Osteocyte (in vitro differentiated cells): ENCODE data around the gene PDZD2. TPM values are rescaled to one million over a fixed set of nuclear protein-coding genes. Genes with fewer than 3 reads are reported as not detected.

Source experiments
- DNase-seq: peaks from one replicate; pipeline ENCODE4 v3.0.0; 2021; ENCODE audit warnings: mixed read lengths; ENCODE audit not compliant: unreplicated experiment; ENCODE audit errors: extremely low spot score
- H3K27ac Mint-ChIP-seq: one replicate; pipeline ENCODE4 v1.8.0; 2021; ENCODE audit warnings: mild to moderate bottlenecking, mixed read lengths; ENCODE audit not compliant: unreplicated experiment
- H3K27me3 Mint-ChIP-seq: one replicate; pipeline ENCODE4 v1.8.0; 2021; ENCODE audit warnings: mixed read lengths; ENCODE audit not compliant: unreplicated experiment
- H3K36me3 Mint-ChIP-seq: one replicate; pipeline ENCODE4 v1.8.0; 2021; ENCODE audit warnings: mixed read lengths; ENCODE audit not compliant: unreplicated experiment
- H3K4me1 Mint-ChIP-seq: one replicate; pipeline ENCODE4 v1.8.0; 2021; ENCODE audit warnings: mixed read lengths; ENCODE audit not compliant: unreplicated experiment
- H3K4me3 Mint-ChIP-seq: one replicate; pipeline ENCODE4 v1.8.0; 2021; ENCODE audit warnings: mild to moderate bottlenecking, moderate library complexity, mixed read lengths; ENCODE audit not compliant: unreplicated experiment
- H3K9me3 Mint-ChIP-seq: one replicate; pipeline ENCODE4 v1.8.0; 2021; ENCODE audit warnings: mixed read lengths; ENCODE audit not compliant: unreplicated experiment
- total RNA-seq: library from RNA; stranded (reverse); gene quantifications from 2 replicates; pipeline ENCODE4 v1.2.1, GENCODE V29; 2021
- TF ChIP-seq, protein P1 (sequence below): fragments of 200-600 bp; sonication (generic); IDR thresholded peaks from 2 replicates; pipeline ENCODE4 v1.5.0; 2021; ENCODE audit warnings: antibody characterized with exemption, mild to moderate bottlenecking, moderate library complexity

PDZD2 gene
- total RNA-seq, 1 donor from 2014 or later, result 2.3 TPM

DNA sequence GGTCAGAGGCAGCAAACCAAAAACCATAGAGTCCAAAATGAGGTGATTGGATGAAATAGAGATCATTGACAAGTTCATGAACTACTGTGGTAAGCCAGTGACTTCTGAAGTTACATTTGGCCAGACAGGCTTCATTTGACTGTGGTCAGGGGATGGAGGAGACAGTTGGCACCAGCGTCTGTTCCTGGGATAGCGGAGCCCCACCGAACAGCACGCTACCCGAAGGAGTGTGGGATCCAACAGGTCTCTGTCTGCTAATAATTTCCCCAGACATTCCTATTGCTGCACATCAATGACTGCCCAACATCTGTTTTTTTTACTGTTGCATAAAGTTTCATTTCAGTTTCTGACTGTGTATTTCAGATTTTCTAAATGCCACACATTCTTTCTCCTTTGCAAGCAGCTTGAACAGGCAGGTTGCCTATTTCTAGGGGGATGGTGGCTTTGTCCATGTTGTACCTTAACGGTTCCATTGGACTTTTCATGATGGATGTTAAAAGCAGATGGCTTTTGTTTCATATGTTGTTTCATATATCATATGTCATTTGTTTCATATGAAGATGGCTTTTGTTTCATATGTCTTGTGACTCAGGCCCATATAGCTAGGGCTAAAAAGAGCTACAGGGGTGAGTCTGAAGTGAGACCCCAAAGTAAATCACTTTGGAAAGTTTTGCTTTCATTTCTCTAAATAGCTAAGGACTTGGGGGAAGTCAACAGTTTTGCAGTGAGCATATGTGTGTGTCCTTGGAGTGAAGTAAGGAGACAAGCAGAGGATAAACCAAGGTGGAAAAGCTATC, 354.4 kb downstream of the PDZD2 start:
- H3K27me3 Mint-ChIP-seq, result no peaks in the 10 kb centered on the region
- H3K27ac Mint-ChIP-seq, result peak overlapping the region; percentile 83
- no peak for DNase-seq
- TF ChIP-seq, protein P1, sequence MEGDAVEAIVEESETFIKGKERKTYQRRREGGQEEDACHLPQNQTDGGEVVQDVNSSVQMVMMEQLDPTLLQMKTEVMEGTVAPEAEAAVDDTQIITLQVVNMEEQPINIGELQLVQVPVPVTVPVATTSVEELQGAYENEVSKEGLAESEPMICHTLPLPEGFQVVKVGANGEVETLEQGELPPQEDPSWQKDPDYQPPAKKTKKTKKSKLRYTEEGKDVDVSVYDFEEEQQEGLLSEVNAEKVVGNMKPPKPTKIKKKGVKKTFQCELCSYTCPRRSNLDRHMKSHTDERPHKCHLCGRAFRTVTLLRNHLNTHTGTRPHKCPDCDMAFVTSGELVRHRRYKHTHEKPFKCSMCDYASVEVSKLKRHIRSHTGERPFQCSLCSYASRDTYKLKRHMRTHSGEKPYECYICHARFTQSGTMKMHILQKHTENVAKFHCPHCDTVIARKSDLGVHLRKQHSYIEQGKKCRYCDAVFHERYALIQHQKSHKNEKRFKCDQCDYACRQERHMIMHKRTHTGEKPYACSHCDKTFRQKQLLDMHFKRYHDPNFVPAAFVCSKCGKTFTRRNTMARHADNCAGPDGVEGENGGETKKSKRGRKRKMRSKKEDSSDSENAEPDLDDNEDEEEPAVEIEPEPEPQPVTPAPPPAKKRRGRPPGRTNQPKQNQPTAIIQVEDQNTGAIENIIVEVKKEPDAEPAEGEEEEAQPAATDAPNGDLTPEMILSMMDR, result no peak
- peaks cover 3% of the 10 kb centered on the region for H3K9me3 Mint-ChIP-seq
- H3K36me3 Mint-ChIP-seq, result no peaks in the 10 kb centered on the region
- H3K4me3 Mint-ChIP-seq, result no peak overlapping the region
- H3K4me1 Mint-ChIP-seq, result peaks cover 46% of the 10 kb centered on the region

DNA sequence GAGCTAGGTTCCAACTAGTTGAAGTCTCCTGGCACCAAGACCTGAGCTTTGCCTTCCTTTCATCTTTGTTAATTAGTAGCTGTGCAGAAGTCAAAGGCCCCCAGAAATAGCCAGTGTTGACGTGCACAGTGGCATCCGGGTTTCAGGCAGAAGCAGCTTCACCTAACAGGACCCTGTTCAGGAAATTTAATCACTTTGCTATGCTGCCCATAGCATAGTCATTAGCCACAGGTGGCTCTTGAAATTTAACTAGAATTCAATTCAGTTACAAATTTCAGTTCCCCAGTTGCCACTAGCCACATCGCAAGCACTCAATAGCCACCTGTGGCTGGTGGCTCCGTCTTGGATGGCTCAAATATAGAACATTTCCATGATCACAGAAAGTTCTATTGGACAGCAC, 356.1 kb downstream of the PDZD2 start:
- no peak for DNase-seq
- TF ChIP-seq, protein P1, result no peak
- Mint-ChIP-seq H3K9me3 (peaks cover 3% of the 10 kb centered on the region), H3K36me3 (no peaks in the 10 kb centered on the region), H3K4me1 (peaks cover 33% of the 10 kb centered on the region), H3K27me3 (no peaks in the 10 kb centered on the region), H3K27ac (no peak overlapping the region), H3K4me3 (no peak overlapping the region)

GRCh38 chr5:31995714-31996113, 356.8 kb downstream of the PDZD2 start:
- Mint-ChIP-seq H3K4me3 (no peak overlapping the region), H3K4me1 (peaks cover 25% of the 10 kb centered on the region), H3K9me3 (peaks cover 3% of the 10 kb centered on the region), H3K36me3 (no peaks in the 10 kb centered on the region), H3K27ac (no peak overlapping the region), H3K27me3 (no peaks in the 10 kb centered on the region)
- TF ChIP-seq, protein P1, result no peak
- DNase-seq, result no peak

DNA sequence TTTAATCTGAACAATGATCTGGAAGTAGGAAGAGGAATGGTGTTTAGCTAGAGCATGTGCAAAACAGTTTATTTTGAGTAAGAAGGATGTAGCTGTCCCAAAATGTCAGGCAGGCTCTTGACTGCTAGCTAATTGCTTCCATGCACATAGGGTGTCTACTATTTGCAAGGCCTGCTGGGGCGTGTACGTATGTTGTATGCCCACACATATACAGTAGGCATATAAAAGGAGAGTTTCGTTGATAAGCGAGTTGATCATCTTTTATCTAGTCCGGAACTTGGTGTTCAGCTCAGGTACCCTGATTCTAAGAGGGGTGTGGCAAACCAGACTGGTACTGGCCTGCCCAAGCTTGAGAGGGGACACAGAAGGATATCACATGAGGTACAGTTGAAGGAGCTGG, 358.0 kb downstream of the PDZD2 start:
- no peak overlapping the region for H3K27ac Mint-ChIP-seq
- no peak overlapping the region for H3K4me3 Mint-ChIP-seq
- TF ChIP-seq, protein P1, result no peak
- H3K27me3 Mint-ChIP-seq, result no peaks in the 10 kb centered on the region
- DNase-seq, result no peak
- H3K36me3 Mint-ChIP-seq, result no peaks in the 10 kb centered on the region
- peaks cover 19% of the 10 kb centered on the region for H3K4me1 Mint-ChIP-seq
- H3K9me3 Mint-ChIP-seq, result peaks cover 3% of the 10 kb centered on the region

DNA sequence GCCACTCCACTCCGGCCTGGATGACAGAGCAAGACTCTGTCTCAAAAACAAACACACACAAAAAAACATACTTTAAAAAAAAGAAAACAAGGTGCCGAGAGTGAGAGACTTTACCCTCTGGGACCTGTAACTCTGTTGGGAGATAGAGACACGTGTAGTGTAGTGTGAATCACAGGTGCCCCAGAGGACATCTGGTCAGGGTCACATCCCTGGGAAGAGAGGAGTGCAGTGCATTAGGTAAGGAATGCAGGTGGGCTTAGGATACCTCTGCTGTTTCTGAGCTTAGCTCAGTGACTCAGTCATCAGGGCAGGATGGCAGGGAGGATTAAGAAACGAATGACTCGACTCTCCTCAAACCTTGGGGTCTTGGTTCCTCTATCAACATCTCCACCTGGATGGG, 360.5 kb downstream of the PDZD2 start:
- Mint-ChIP-seq H3K9me3 (peaks cover 3% of the 10 kb centered on the region), H3K36me3 (no peaks in the 10 kb centered on the region), H3K27me3 (no peaks in the 10 kb centered on the region), H3K4me1 (no peaks in the 10 kb centered on the region), H3K4me3 (no peak overlapping the region), H3K27ac (no peak overlapping the region)
- TF ChIP-seq, protein P1, result no peak
- no peak for DNase-seq
